Endothelial cell (in vitro differentiated cells): ENCODE results near the gene MOB3B. TPM values are rescaled to one million over a fixed set of nuclear protein-coding genes. Genes with fewer than 3 reads are reported as not detected.

Experiments used
- DNase-seq: peaks from one replicate; pipeline ENCODE4 v3.0.0; 2021; ENCODE audit warnings: low spot score
- H3K27ac Mint-ChIP-seq: one replicate; pipeline ENCODE4 v1.8.0; 2021; ENCODE audit warnings: mixed read lengths, inconsistent platforms; ENCODE audit not compliant: unreplicated experiment
- H3K27me3 Mint-ChIP-seq: one replicate; pipeline ENCODE4 v1.8.0; 2021; ENCODE audit warnings: mild to moderate bottlenecking, moderate library complexity, mixed read lengths, inconsistent platforms; ENCODE audit not compliant: unreplicated experiment
- H3K36me3 Mint-ChIP-seq: one replicate; pipeline ENCODE4 v1.8.0; 2021; ENCODE audit warnings: mild to moderate bottlenecking, low read depth, mixed read lengths, inconsistent platforms; ENCODE audit not compliant: unreplicated experiment
- H3K4me1 Mint-ChIP-seq: one replicate; pipeline ENCODE4 v1.8.0; 2021; ENCODE audit warnings: mild to moderate bottlenecking, mixed read lengths, inconsistent platforms; ENCODE audit not compliant: unreplicated experiment
- H3K4me3 Mint-ChIP-seq: one replicate; pipeline ENCODE4 v1.8.0; 2021; ENCODE audit warnings: mild to moderate bottlenecking, mixed read lengths, inconsistent platforms; ENCODE audit not compliant: unreplicated experiment
- H3K9me3 Mint-ChIP-seq: one replicate; pipeline ENCODE4 v1.8.0; 2021; ENCODE audit warnings: mixed read lengths, inconsistent platforms; ENCODE audit not compliant: unreplicated experiment
- total RNA-seq: library from RNA; stranded (reverse); fragmentation: NEBNext Ultra II Directional; extraction: Animal tissue kit (Norgen Biotek cat#: 25700); gene quantifications from one replicate; pipeline ENCODE4 v1.2.1, GENCODE V29; 2021; ENCODE audit not compliant: unreplicated experiment
- TF ChIP-seq, protein P1 (sequence below): fragments of 200-600 bp; sonication (generic); IDR thresholded peaks from one replicate; pipeline ENCODE4 v1.5.0; 2021; ENCODE audit warnings: antibody characterized with exemption; ENCODE audit not compliant: unreplicated experiment

Gene MOB3B
- total RNA-seq, 1 donor from 2014 or later, result 6.4 TPM

DNA sequence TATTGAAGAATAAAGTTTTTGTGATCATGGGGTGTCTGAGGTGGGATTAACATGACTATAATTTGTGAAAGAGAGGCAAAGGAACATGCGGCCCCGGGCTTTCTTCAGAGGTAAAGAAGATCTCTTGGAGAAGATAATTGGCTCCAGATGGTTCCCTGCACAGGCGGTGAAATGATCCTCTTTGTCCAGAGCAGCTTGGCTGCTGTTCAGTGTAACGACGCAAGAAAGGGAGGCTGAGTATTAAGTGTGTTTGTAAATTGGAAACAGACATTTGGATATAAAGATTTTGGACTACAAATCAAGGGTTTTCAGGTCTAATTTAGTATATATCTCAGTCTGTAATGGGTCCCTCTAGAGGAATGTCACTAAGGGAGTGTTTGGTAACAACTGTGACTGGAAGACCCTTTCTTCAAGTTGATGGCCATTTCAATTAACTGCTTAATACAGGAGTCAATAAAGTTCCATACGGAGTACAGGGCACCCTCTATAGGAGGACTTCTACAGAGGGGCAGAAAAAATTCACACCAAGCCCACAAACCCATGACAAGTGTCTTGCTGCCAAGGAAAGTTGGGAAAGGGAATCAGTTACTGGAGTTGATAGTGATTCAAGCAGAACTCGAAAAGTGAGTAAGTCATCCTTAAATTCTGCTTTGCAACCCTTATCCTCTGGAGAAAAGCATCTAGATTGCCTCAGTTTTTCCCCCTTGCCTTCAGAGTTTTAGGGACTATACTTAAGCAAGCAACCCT lies 236.8 kb downstream of the MOB3B start:
- no peaks in the 10 kb centered on the region for H3K27me3 Mint-ChIP-seq
- no peaks in the 10 kb centered on the region for H3K9me3 Mint-ChIP-seq
- H3K36me3 Mint-ChIP-seq, result no peaks in the 10 kb centered on the region
- no peaks in the 10 kb centered on the region for H3K4me1 Mint-ChIP-seq
- TF ChIP-seq, protein P1, sequence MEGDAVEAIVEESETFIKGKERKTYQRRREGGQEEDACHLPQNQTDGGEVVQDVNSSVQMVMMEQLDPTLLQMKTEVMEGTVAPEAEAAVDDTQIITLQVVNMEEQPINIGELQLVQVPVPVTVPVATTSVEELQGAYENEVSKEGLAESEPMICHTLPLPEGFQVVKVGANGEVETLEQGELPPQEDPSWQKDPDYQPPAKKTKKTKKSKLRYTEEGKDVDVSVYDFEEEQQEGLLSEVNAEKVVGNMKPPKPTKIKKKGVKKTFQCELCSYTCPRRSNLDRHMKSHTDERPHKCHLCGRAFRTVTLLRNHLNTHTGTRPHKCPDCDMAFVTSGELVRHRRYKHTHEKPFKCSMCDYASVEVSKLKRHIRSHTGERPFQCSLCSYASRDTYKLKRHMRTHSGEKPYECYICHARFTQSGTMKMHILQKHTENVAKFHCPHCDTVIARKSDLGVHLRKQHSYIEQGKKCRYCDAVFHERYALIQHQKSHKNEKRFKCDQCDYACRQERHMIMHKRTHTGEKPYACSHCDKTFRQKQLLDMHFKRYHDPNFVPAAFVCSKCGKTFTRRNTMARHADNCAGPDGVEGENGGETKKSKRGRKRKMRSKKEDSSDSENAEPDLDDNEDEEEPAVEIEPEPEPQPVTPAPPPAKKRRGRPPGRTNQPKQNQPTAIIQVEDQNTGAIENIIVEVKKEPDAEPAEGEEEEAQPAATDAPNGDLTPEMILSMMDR, result no peak
- DNase-seq, result no peak
- H3K4me3 Mint-ChIP-seq, result no peak overlapping the region
- H3K27ac Mint-ChIP-seq, result no peak overlapping the region

DNA sequence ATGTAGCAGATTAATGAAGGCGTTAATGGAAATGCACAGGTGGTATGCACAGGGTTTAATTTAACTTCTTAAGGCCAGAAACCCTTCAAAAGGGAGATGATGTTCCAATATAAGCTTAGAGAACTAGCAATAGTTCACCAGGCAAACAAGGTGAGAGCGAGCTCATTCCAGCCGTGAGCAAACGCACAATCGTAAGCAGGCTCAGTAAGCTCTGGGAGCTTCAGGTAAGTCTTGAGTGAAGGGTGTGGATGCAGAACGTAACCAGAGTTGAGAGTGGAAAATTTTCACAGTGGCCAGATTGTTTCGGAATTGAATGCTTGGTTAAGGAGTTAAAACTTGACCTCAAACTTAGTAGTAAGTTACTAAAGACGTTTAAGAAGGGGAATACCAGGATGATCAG lies 238.3 kb downstream of the MOB3B start:
- Mint-ChIP-seq H3K27me3 (no peaks in the 10 kb centered on the region), H3K27ac (no peak overlapping the region), H3K36me3 (no peaks in the 10 kb centered on the region), H3K4me3 (no peak overlapping the region), H3K4me1 (no peaks in the 10 kb centered on the region), H3K9me3 (no peaks in the 10 kb centered on the region)
- DNase-seq, result no peak
- TF ChIP-seq, protein P1, result no peak

DNA sequence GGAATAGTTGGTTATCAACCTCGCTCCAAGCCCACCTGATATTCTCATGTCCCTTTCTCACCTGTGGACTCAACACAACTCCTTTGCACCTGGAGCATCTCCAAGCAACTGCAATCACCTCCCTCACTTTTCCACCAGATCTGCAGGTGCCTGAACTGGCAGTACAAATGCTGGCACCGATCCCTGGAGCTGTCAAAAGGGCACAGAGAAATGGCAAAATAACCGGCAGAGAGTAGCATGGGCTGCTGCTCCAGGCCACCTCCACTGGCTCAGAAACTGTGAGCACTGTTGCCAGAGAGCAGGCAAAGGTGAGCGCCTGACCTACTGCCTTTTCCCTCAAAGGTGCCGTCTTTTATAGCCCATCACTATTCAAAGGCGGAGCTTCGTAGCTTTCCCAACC lies 247.3 kb downstream of the MOB3B start:
- no peaks in the 10 kb centered on the region for H3K9me3 Mint-ChIP-seq

DNA sequence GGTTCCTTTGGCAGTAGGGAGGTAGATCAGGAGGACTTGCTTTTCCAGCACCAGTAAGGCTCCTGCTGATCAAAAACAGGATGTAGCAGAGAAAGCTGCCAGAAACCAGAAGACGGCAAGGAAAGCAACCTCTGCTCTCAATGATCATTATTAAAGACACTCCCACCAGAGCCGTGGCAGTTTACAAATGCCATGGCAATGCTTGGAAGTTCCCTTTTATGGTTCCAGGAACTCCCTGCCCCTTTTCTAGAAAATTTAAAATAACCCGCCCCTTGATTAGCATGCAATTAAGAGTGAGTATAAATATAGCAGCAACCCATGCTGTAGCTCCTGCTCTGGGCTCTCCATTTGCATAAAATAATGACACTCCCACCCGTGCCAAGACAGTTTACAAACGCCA lies 248.8 kb downstream of the MOB3B start:
- Mint-ChIP-seq H3K27me3 (peaks cover 4% of the 10 kb centered on the region), H3K9me3 (no peaks in the 10 kb centered on the region), H3K4me3 (peak overlapping the region; percentile 21), H3K36me3 (no peaks in the 10 kb centered on the region), H3K4me1 (peaks cover 12% of the 10 kb centered on the region), H3K27ac (no peak overlapping the region)
- DNase-seq, result no peak
- TF ChIP-seq, protein P1, result no peak

More for the DNA sequence above, 247.3 kb downstream of the MOB3B start:
- Mint-ChIP-seq H3K4me3 (no peak overlapping the region), H3K27ac (no peak overlapping the region), H3K4me1 (peaks cover 12% of the 10 kb centered on the region), H3K27me3 (peaks cover 4% of the 10 kb centered on the region), H3K36me3 (no peaks in the 10 kb centered on the region)
- DNase-seq, result no peak
- TF ChIP-seq, protein P1, result no peak

DNA sequence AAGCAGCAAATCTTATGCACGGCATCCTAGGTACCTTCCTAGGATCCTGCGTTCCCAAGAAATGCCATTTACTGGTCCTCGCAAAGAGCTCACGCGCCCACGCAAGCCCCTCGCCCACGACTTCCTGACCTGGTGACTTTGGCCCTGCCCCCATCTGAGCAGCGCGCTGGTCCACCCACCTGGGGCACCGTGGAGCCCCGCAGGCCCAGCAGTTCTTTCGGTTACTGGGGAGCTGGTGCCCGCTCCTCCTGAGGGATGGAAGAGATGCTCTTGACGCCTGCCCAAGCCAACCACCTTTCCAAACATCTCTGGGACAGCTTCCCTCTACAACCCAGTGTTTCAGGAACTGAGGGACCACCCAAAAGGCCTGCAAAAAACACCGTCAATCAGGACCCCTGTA lies 249.4 kb downstream of the MOB3B start:
- H3K27me3 Mint-ChIP-seq, result peaks cover 4% of the 10 kb centered on the region
- H3K4me1 Mint-ChIP-seq, result peaks cover 12% of the 10 kb centered on the region
- H3K9me3 Mint-ChIP-seq, result no peaks in the 10 kb centered on the region
- no peak overlapping the region for H3K4me3 Mint-ChIP-seq
- TF ChIP-seq, protein P1, result no peak
- no peak overlapping the region for H3K27ac Mint-ChIP-seq
- no peaks in the 10 kb centered on the region for H3K36me3 Mint-ChIP-seq
- DNase-seq, result no peak
